Activated CD4-positive, CD25-positive, alpha-beta regulatory T cell treated with anti-CD3 and anti-CD28 coated beads, Interleukin-2, amount 50 U/mL, for 72 hours (primary cell): ENCODE measurements around the gene UBE2J1.
"Not testable (repeated sequence)": the region's sequence is repeated elsewhere in the genome, so short reads cannot be mapped to it uniquely, and the experiment has no call there.

Source experiments
- DNase-seq: peaks from one replicate; pipeline ENCODE4 v3.0.0; 2021

UBE2J1 gene

DNA sequence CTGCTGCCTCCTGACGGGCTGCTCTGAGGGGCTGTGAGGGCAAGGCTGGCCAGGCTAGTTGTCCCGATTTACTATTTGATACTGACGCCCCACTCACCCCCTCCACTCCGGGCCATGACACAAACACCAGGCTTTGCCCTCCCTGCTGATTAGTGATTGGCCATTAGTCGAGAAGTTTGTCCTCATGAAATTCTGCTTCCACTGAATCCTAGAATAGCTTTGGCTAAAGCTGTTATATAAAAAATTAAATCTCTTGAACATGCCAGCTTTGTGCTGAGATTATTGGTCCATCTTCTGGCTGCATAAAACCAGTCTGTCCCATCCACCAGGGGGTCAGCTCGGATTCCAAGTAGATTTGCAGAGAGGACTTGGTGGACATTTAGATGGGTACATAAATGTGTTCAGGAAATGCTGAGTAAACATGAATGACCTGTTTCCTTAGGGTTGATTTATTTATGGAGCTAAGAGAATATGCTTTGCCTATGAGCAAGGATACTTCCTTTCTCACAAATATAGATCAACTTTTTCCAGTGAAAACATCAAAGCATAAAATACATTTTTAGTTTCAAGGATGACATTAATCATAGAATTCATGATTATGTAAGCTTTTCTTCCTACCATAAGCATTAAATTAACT lies 37.2 kb downstream of the UBE2J1 start, which contains the start of gene GABRR2:
GABRR2 (minus strand) TSS at position 51 of the 637 bp plus-strand sequence. CDS start 134 bp downstream, outside the sequence.
- DNase-seq, result no peak

- DNase-seq, result no peak
These were observed 37.8 kb downstream of the UBE2J1 start for GRCh38 chr6:89314692-89315091.

DNA sequence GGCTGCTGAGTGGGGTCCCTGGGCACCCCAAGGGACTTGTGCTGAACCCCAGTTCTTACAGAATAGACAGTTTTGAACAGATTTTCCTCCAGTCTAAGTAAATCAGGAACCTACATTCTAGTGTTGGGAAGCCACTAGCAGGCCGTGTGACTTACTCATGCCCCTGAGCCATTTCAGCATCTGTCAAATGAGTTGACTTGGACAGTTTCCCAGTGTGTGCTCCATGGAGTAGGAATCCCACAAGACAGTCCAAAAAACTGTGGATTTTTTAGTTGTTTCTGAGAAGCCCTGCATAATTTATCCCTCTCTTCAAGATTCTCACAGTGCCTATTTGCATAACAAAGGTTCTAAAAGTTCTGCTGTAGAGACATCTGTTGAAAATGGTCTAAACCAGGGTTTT lies 39.5 kb downstream of the UBE2J1 start:
- no peak for DNase-seq

- DNase-seq, result no peak
These were observed 40.5 kb downstream of the UBE2J1 start for GRCh38 chr6:89311853-89312531.

DNA sequence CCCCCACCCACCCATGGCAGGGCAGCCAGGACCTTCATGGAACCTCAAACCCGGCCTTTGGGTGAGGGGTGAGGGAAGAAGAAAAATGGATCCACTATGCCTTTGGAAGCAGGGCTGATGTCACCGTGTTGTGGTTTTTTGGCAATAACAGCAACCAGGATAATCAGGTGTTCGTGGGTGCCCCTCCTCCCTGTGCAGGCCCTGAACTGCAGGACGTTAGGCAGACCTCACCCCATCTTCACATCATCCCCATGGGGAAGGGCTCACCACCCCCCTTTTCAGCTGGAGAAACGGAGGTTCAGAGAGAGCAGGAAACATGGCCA lies 41.0 kb downstream of the UBE2J1 start:
- no peak for DNase-seq

GRCh38 chr6:89310929-89311328 lies 41.6 kb downstream of the UBE2J1 start:
- DNase-seq, result no peak

- DNase-seq, result no peak
These were observed 43.8 kb downstream of the UBE2J1 start for GRCh38 chr6:89308525-89309395.

DNA sequence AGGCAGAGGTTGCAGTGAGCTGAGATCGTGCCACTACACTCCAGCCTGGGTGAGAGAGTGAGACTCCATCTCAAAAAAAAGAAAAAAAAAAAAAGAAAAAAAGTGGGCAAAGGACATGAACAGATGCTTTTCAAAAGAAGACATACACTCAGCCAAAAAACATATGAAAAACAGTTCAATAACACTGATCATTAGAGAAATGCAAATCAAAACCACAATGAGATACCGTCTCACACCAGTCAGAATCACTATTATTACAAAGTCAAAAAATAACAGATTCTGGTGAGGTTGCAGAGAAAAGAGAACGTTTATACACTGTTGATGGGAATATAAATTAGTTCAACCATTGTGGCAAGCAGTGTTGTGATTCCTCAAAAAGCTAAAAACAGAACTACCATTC lies 48.0 kb downstream of the UBE2J1 start:
- not testable (repeated sequence) for DNase-seq

DNA sequence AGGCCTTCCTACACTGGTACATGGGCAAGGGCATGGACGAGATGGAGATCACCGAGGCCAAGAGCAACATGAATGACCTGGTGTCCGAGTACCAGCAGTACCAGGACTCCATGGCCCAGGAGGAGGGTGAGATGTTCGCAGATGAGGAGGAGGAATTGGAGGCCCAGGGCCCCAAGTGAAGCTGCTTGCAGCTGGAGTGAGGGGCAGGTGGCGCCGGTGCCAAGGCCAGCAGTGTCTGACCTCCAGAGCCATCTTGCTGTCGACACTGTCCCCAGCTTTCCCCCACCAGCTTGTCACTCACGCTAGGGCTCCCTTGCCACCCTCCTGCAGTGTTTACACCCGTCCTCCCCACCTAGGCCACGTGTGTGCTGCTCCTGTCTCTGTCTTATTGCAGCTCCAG lies 49.6 kb downstream of the UBE2J1 start:
- DNase-seq, result no peak

GRCh38 chr6:89302195-89302770 lies 50.2 kb downstream of the UBE2J1 start:
- no peak for DNase-seq

GRCh38 chr6:89301586-89302194 lies 50.8 kb downstream of the UBE2J1 start:
- DNase-seq, result no peak

GRCh38 chr6:89299466-89299850 lies 53.1 kb downstream of the UBE2J1 start:
- DNase-seq, result no peak

DNA sequence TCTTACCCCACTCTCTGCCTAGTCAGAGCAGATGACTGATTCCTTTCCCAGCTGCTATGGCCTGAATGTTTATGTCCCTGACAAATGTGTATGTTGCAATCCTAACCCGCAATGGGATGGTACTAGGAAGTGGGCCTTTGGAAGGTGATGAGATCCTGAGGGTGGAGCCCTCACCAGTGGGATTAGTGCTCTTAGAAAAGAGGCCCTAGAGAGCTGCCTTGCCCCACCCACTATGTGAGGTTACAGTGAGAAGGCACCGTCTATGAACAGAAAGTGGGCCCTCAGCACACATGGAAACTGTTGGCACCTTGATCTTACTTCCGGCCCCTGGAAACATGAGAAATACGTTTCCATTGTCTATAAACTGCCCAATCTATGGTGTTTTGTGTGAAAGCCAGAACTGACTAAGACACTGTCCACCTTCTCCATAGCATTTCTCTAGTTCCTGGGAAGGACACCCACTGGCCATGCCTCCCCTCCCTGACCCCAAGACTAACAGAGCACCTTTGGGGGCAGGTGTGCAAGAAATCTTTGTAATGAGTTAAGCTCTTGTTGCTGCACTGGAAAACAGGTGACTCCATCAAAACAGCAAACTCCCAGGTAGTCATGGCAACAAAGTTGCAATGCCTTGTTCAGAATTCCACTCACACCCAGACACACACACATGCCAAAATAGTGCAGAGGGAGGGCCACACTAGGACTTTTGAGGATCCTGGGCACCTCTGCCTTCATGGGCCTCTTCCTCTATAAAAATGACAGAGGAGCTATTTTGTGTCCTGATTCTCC lies 53.6 kb downstream of the UBE2J1 start:
- DNase-seq, result no peak

DNA sequence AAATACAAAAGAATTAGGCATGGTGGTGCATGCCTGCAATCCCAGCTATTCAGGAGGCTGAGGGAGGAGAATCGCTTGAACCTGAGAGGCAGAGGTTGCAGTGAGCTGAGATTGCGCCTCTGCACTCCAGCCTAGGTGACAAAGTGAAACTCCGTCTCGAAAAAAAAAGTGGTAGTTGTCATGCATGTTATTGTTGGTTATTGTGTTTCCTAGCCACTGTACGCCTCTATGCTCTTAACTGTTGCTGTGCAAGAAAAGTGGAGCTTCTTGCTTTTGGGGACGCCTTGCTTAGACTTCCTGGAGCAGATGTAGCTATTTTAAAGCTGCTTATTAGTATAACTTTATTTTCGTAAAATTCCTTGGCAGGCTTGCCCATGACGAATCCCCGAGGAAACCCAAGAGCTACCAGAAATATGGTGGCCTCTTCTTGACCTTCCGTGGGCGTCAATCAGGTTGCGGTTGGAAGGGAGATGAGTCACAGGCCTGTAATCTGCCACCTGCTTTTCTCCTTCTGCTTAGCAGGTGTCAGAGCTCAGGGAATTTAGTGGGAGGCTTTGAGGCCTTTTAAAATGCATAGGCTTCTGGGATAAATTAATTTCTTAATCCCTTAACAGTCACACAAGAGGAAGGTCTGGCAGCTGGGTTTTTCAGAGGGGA lies 54.7 kb downstream of the UBE2J1 start:
- DNase-seq, result peak; percentile 49

DNA sequence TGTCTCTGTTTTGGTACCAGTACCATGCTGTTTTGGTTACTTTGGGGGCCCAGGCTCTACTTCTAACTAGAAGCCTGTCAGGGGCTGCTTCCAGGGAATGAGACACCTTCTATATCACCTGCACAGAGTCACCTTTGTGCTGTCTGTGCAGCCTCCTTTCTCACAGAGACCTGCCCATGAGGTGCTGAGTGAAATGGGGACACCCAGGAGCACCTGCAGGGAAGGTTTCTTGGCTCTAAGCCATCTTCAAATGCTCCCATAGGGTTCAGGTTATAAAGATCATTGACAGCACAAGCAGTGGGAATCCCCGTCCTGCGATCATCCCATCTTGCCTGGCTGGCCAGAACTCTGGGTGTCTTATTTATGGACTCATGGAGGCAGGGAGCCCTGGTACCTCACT lies 56.5 kb downstream of the UBE2J1 start:
- no peak for DNase-seq

GRCh38 chr6:89295116-89295515 lies 57.4 kb downstream of the UBE2J1 start:
- DNase-seq, result not testable (repeated sequence)

DNA sequence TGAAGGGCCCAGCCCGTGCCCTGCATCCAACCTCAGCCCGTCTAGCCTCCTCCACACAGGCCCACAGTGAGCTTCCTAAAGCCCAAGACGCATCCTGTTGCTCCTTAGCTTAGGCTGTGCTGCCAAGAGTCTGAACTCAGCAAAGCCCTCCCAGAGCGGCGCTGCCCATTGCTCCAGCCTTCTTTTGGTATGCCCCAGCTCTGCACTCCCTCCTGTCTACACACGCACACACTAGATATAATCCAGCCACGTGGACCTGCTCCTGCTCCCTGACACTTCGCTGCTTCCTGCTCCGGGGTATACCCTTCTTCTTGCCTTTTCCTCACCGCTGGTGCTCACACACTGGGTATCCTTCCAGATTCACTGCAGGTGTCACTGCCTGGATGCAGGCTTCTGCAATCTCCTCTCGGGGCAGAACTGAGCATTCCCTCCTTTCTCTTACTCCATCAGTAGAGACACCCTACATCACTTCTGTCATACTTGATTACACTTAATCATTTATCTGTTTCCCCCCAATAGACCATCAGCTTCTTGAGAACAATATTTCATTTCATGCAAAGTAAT lies 61.2 kb downstream of the UBE2J1 start:
- DNase-seq, result no peak

DNA sequence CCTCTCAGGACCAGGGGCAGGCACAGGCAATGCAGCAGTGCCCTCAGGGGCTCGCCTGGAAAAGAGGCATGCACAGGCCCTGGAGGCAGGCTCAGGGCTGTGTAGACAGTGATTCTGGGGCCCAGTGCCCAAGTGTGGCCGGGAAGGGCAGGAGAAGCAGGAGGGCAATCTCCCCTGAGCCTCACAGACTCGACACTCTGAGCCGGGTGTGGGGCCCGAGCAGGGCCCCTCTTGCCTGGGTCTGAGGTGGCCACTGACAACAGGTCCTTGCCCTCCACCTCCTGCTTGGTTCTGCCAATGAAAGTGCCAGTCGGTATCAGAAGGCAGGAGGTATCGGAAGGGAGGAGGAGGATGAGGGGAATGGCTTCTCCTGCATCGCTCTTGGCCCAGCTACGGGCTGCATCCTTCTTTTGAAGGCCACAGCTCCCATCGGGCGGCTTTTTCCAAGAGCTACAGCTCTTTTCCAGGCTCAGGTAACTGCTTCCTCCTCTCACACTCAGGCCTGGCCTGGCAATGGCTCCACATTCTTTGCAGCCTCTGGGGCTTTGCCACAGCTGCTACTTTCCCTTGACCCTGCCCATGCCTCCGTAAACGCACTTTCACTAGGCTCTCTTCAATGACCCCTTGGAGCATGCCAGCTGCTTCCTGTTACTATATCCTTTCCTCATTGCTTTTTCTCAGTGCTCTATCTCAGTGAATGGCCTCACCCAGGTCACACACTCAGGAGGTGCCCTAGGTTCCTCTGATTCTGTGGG lies 61.9 kb downstream of the UBE2J1 start:
- no peak for DNase-seq

- DNase-seq, result no peak
These were observed 62.8 kb downstream of the UBE2J1 start for GRCh38 chr6:89289710-89290109.

DNA sequence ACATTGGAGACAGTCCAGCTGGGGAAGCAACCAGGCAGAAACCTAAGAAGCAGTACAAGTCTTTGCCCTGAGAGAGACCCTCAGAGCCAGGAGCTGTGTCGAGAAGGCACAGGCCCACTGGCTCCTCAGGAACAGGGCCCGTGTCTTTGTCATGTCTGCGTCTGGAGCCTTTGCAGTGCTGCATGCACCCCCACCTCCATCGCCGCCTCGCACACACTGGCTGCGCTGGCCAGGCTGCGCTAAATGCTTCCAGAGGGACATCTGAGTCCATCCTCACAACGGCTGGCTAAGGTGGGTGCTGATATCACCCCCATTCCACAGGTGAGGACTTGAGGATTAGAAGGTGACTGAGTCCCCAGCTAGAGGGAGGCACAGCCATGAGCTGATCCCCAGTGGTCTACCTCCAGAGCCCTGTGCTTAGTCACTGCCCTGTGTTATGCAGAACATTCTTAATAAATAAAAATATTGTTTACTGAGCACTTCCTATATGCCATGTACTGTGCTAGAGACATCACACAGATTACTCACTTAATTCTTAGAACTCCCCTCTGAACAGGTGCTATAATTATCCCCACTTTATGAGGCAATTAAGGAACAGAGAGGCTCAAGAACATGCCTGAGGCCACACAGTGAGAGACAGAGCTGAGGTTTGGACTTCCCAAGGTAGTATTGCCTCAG lies 65.0 kb downstream of the UBE2J1 start:
- no peak for DNase-seq
